Spinal cord (tissue), 10 donors: Measurements from ENCODE around the gene TNNT1. TPM values are rescaled to one million over a fixed set of nuclear protein-coding genes. Genes with fewer than 3 reads are reported as not detected.
"Not testable (repeated sequence)": the region's sequence is repeated elsewhere in the genome, so short reads cannot be mapped to it uniquely, and the experiment has no call there.

Source experiments
- DNase-seq, 6 donors: peaks; one replicate each; pipeline versions ENCODE4 v3.0.0 to v3.0.0-alpha.2; 2013 to 2015; ENCODE audit warnings: low spot score in 6 of 6, low read depth in 4 of 6
- H3K27ac ChIP-seq: one replicate; pipeline ENCODE4 v1.5.1; 2013; ENCODE audit warnings: low read depth, low read length, control low read depth
- H3K27me3 ChIP-seq: one replicate; pipeline ENCODE4 v1.6.1; 2013; ENCODE audit warnings: low read length; ENCODE audit not compliant: control insufficient read depth, insufficient read depth
- H3K36me3 ChIP-seq: one replicate; pipeline ENCODE4 v1.6.1; 2013; ENCODE audit warnings: low read length; ENCODE audit not compliant: control insufficient read depth, insufficient read depth
- H3K4me1 ChIP-seq: one replicate; pipeline ENCODE4 v1.6.1; 2013; ENCODE audit warnings: low read length; ENCODE audit not compliant: control insufficient read depth, insufficient read depth
- H3K4me3 ChIP-seq: one replicate; pipeline ENCODE4 v1.5.1; 2013; ENCODE audit warnings: low read depth, low read length, control low read depth
- H3K9me3 ChIP-seq: one replicate; pipeline ENCODE4 v1.6.1; 2013; ENCODE audit warnings: low read length; ENCODE audit not compliant: control insufficient read depth, insufficient read depth
- WGBS: methylation state at CpG from one replicate; pipeline ENCODE4 v1.1.5; 2013; ENCODE audit warnings: missing lambda C conversion rate; ENCODE audit not compliant: insufficient coverage; 5-methylcytosine and 5-hydroxymethylcytosine counted together
- polyA plus RNA-seq, 2 donors: library from polyadenylated mRNA; unstranded; fragments of 120-200 nt; gene quantifications; one replicate each; pipeline ENCODE4 v1.2.1, GENCODE V29; 2013; ENCODE audit not compliant: insufficient read length in 2 of 2
- total RNA-seq, 2 donors: library from RNA; depleted of rRNA in 1 of 2; stranded (reverse); fragments of 120-200 nt in 1 of 2; fragments of >200 nt in 1 of 2; gene quantifications; one replicate each; pipeline versions ENCODE4 v1.2.3 to v1.2.4, GENCODE V29; 2013 to 2014
- donor health status: healthy.

TNNT1 gene
- total and polyA plus RNA-seq, 4 donors = 8.5 to 17.9 (median 12.5) TPM

DNA sequence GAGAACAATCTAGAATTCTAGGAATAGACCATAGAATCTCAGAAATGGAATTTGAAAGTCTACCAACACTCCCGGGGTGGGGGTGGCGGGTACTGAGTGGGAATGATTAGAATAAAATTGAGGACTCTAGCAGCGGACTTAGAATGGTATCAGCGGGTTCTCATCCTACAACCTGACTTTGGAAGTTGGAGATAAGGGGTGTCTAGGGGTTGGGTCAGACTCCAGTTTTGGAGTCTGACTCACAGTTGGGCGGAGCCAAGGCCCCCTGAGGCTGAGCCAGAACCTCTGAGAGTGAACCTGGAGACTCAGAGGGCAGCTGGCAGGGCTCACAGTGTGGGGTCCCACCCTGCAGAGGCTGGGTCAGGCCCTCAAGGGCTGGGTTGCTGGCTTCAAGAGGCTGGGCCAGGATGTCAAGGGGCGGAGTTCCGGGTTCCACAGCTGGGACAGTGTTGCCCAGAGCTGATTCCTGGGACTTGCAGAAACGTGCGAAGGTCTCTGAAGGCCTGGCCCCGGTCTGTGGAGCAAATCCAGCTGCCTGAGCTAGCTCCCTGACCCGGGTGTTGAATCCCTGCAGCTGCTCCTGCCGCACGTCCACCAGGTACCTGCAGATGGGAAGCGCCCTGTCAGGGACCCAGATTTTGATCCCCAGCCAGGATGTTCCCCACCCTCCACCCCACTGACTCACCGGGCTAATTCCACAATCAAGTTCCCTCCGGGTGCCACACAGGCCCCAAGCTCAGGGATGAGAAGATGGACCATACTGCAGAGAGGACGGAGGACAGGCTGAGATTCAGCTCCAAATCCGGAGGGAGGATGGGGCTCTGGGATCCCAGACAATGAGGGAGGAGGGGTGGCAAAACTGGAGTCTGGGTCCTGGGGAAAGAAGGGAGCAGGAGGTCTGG is 10.1 kb upstream of the TNNT1 start:
- H3K4me1 ChIP-seq = peaks cover 16% of the 10 kb centered on the region
- no peaks in the 10 kb centered on the region for H3K36me3 ChIP-seq
- no peak for DNase-seq
- no peak overlapping the region for H3K27ac ChIP-seq
- no peak overlapping the region for H3K4me3 ChIP-seq
- 71% methylated on average over 18 of the region's 18 CpGs for WGBS
- peaks cover 57% of the 10 kb centered on the region for H3K27me3 ChIP-seq
- H3K9me3 ChIP-seq = no peaks in the 10 kb centered on the region

DNA sequence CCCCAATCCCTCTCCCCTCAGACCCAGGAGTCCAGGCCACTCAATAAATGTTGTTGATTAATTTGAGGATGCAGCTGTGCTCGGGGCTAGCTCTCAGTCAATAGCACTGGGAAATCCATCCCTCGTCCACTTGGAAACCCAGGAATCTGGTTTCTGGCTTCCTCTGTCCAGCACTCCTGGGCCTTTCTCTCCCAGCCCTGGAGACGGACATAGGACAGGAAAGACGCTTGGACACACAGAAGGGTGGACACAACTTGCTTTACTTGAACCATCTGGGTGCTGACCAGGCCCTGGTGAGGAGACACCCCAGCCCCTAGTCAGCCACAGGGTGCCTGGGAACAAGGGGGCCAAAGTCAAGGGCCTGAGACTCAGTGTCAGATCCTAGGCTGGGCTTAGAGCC is 9.4 kb upstream of the TNNT1 start:
- no peak for DNase-seq
- Histone ChIP-seq H3K9me3 (no peaks in the 10 kb centered on the region), H3K27ac (no peak overlapping the region), H3K4me3 (no peak overlapping the region), H3K27me3 (peaks cover 57% of the 10 kb centered on the region), H3K36me3 (no peaks in the 10 kb centered on the region), H3K4me1 (peaks cover 16% of the 10 kb centered on the region)
- WGBS = 56% methylated on average over 4 of the region's 4 CpGs

DNA sequence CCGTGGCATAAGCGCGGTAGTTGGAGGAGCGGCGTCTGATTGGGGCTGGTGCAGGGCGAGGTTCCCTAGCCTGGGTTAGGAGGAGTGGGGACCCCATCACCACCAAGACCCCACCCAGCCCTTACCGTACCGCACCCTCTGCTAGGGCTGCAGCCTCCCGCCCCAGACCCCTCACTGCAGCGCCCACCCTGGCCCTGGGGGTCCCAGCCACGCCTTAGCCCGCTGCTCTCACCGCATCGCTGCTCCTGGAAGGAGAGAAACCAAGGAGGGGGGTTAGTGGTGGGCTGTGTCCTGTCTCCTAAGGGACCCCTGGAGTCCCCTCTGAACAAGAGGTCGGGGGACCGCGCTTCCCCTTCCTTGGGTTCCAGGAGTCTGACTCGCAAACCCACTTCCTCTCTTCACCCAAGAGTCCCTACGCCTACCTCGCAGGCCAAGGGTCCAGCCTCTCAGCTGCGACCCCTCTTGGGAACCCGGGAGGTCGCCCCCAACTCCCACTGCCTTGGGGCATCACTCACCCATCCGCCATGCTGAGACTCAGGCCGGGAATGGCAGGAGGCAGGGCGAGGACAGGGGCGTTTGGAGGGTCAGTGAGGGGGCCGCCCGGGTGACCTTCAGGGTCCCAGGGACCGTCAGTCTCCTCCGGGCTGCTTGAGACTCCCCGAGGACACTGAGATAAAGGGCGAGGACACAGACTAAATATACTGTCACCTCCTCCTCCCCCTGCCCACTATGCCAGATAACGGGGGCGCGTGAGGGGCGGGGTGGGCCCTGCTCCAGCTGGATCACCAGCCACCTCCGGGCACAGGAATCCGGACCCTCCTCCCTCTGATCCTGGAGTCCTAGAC is 8.3 kb upstream of the TNNT1 start, which contains the start of gene TNNI3:
TNNI3 (minus strand) TSS at position 669 of the 845 bp plus-strand sequence; CDS start at position 526, 143 bp downstream.
- Histone ChIP-seq H3K36me3 (no peaks in the 10 kb centered on the region), H3K27ac (no peak within 1 kb of the TSS), H3K4me3 (no peak within 1 kb of the TSS), H3K4me1 (peaks cover 16% of the 10 kb centered on the region), H3K9me3 (no peaks in the 10 kb centered on the region), H3K27me3 (peaks cover 52% of the 10 kb centered on the region)
- 43% methylated on average over 24 of the region's 39 CpGs for WGBS
- no peak for DNase-seq

DNA sequence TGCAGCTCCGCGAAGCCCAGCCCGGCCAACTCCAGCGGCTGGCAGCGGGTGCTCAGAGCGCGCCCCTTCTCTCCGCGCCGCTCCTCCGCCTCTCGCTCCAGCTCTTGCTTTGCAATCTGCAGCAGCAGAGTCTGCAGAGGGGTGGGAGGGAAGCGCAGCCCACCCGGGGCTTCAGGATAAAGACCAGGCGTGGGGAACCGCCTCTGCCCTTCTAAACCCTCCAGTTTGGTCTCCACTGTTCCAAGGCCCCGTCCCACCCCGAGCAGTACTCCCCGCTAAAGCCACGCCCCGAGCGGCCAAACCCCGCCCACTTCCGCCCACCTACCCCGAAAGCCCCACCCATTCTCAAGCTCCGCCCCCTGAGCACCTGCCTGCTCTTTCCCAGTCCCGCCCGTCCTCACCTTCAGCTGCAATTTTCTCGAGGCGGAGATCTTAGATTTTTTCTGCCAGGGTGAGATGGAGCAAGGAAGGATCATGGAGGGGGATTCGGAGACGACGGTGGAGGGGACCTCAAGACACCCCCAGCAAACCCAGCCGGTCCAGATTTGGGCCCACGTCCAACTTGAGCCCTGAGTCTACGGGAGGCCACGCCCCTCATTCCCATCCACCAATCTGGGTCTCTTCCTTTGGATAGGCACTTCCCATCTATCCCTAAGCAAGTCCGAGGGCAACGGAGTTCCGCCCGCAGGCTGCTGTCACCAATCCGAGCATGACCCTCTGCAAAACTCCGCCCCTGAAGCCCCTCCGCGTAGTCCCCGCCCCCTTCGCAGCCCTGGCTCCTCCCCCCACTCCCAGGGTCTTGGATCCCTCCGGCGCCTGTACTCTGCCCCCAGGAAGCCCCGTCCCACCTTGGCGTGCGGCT is 7.4 kb upstream of the TNNT1 start:
- Histone ChIP-seq H3K4me1 (peaks cover 16% of the 10 kb centered on the region), H3K27me3 (peaks cover 44% of the 10 kb centered on the region), H3K27ac (no peak overlapping the region), H3K9me3 (no peaks in the 10 kb centered on the region), H3K36me3 (no peaks in the 10 kb centered on the region), H3K4me3 (peak overlapping the region; percentile 16)
- peak in 2 of 6 donors; percentile 47 to 77 for DNase-seq
- under 1% methylated on average over 41 of the region's 52 CpGs for WGBS

DNA sequence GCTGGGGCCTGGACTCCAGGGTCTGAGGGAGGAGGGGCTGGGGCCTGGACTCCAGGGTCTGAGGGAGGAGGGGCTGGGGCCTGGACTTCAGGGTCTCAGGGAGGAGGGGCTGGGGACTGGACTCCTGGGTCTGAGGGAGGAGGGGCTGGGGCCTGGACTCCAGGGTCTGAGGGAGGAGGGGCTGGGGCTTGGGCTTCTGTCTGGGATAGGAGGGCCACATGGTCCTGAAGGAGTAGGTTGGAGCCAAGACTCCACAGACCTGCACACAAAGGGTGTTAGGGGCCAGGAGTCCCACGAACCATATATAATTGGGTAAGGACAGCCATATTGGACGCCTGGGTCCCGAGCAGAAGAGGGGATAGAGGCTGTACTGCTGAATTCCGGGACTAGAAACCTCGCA is 6.8 kb upstream of the TNNT1 start:
- H3K36me3 ChIP-seq, DNase-seq, H3K27ac ChIP-seq, H3K9me3 ChIP-seq: not testable (repeated sequence)
- Histone ChIP-seq H3K27me3 (peaks cover 37% of the 10 kb centered on the region), H3K4me3 (peak overlapping the region; percentile 16), H3K4me1 (peaks cover 16% of the 10 kb centered on the region)
- WGBS = 8% methylated on average over 5 of the region's 5 CpGs

DNA sequence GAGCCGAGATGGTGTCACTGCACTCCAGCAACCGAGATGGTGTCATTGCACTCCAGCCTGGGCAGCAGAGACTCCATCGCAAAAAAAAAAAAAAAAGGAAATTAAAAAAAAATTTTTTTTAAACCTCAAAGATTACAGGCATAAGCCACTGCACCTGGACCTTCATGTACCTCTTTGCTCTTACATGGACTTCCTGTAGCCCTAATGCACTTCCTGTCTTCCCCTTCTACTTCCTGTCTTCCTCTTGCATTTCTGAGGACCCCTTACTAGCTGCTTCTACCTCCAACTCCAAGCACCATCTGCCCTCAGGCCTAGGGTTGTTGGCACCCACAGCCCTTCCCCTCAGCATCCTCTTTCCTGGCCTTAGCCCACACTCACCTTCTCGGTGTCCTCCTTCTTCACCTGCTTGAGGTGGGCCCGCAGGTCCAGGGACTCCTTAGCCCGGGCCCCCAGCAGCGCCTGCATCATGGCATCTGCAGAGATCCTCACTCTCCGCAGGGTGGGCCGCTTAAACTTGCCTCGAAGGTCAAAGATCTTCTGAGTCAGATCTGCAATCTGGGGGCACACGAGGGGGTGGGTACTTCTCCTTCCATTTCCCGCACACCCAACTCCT is 4.8 kb upstream of the TNNT1 start:
- Histone ChIP-seq H3K4me3 (no peak overlapping the region), H3K27me3 (peaks cover 36% of the 10 kb centered on the region), H3K36me3 (no peaks in the 10 kb centered on the region), H3K4me1 (peaks cover 16% of the 10 kb centered on the region), H3K9me3 (no peaks in the 10 kb centered on the region), H3K27ac (no peak overlapping the region)
- WGBS = 87% methylated on average over 10 of the region's 12 CpGs
- no peak for DNase-seq

DNA sequence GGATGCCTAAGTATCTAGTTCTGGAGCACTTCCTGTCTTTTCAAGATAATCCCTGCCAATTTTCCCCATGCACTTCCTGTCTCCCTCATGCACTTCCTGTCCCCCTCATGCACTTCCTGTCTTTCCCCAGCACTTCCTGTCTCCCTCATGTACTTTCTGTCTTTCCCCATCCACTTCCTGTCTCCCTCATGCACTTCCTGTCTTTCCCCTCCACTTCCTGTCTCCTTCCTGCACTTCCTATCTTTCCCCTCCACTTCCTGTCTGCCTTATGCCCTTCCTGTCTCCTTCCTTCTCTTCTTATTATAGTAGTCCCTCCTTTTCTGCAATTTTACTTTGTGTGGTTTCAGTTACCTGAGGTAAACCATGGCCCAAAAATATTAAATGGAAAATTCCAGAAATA is 3.0 kb upstream of the TNNT1 start:
- H3K4me3 ChIP-seq = no peak overlapping the region
- peaks cover 14% of the 10 kb centered on the region for H3K4me1 ChIP-seq
- peak in 1 of 6 donors; percentile 70 for DNase-seq
- no peaks in the 10 kb centered on the region for H3K9me3 ChIP-seq
- no peaks in the 10 kb centered on the region for H3K36me3 ChIP-seq
- peaks cover 42% of the 10 kb centered on the region for H3K27me3 ChIP-seq
- H3K27ac ChIP-seq = no peak overlapping the region

DNA sequence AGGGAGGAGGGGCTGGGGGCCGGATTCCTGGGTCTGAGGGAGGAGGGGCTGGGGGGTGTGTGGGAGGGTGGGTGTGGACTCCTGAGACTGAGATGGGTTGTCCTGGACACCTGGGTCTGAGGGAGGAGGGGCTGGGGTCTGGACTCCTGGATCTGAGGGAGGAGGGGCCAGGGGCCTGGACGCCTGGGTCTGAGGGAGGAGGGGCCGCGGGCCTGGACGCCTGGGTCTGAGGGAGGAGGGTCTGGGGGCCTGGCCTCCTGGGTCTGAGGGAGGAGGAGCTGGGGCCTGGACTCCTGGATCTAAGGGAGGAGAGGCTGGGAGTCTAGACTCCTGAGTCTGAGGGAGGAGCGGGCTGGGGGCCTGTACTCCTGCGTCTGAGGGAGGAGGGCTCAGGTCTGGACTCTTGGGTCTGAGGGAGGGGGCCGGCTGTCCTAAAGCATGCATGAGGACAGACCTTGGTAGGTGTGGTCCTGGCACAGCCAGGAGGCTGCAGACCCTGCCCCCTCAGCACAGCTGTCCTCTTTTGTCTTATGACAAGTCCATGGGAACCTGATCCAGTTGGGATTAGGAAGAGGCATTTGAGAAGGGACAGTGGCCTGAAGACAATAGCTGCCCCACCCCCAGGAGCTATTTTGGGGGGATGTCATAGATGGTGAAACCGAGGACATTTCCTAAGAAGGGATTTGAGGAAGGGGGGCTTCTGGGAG is 1.3 kb downstream of the TNNT1 start:
- H3K27me3 ChIP-seq = peaks cover 64% of the 10 kb centered on the region

More for the DNA sequence above, 1.3 kb downstream of the TNNT1 start:
- Histone ChIP-seq H3K4me1 (peaks cover 10% of the 10 kb centered on the region), H3K36me3 (no peaks in the 10 kb centered on the region), H3K4me3 (no peak overlapping the region), H3K9me3 (no peaks in the 10 kb centered on the region), H3K27ac (no peak overlapping the region)
- 21% methylated on average over 6 of the region's 9 CpGs for WGBS
- no peak for DNase-seq
